ENCODE results near the gene LRRC36.

Gene LRRC36

DNA sequence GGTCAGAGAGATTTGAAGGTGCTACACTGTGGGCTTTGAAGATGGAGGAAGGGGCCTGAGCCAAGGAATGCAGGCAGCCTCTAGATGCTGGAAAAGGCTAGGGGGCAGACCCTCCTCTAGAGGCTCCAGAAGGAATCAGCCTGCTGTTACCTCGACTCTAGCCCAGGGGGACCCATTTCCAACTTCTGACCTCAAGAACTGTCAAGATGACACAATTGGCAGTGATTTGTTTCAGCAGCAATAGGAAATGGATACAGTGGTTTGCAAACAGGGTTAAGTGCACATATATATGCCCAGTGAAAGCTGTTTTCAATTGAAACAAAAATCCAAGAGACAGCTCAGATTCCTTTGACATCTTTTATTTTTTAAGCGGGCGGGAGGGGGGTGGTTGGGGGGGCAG lies 93.3 kb downstream of the LRRC36 start:
- Histone ChIP-seq H4K91ac (ENCODE audit: low read depth, low read length, poor library complexity) (no peak overlapping the region), H3K79me1 (ENCODE audit: low read depth, low read length) (no peaks in the 10 kb centered on the region), H3K4me1 (ENCODE audit: control insufficient read depth in 2 of 2, insufficient read depth in 1 of 2, low read depth in 1 of 2, low read length in 2 of 2) (peaks cover 15 to 20% of the 10 kb centered on the region in 2 donors), H2BK12ac (ENCODE audit: low read length) (no peak overlapping the region), H3K36me3 (replicated peaks in 1 of 2; ENCODE audit: control insufficient read depth in 2 of 2, insufficient read depth in 2 of 2, low read length in 2 of 2) (no peaks in the 10 kb centered on the region), H3K4me3 (ENCODE audit: low read length in 2 of 2) (no peak overlapping the region), H2BK15ac (ENCODE audit: low read length) (no peak overlapping the region), H3K9me3 (replicated peaks in 1 of 2; ENCODE audit: control insufficient read depth in 2 of 2, insufficient read depth in 1 of 2, low read depth in 1 of 2, low read length in 2 of 2) (no peaks in the 10 kb centered on the region), H2AFZ (ENCODE audit: low read length) (no peak overlapping the region), H2BK120ac (ENCODE audit: low read depth, low read length) (no peak overlapping the region), H2AK5ac (ENCODE audit: low read depth, low read length) (no peak overlapping the region), H4K8ac (ENCODE audit: low read depth, low read length) (no peak overlapping the region), H3K27ac (replicated peaks; ENCODE audit: low read length) (no peak overlapping the region), H3K14ac (ENCODE audit: low read length) (no peak overlapping the region), H3K4me2 (ENCODE audit: insufficient read depth, low read length, poor library complexity, severe bottlenecking) (no peak overlapping the region), H2BK5ac (ENCODE audit: low read length) (no peak overlapping the region), H3K23ac (ENCODE audit: low read depth, low read length, poor library complexity) (no peak overlapping the region), H3K18ac (ENCODE audit: low read length) (no peak overlapping the region), H3K27me3 (ENCODE audit: control insufficient read depth in 3 of 3, insufficient read depth in 3 of 3, low read depth in 1 of 3, low read length in 3 of 3) (no peaks in the 10 kb centered on the region), H3K9ac (ENCODE audit: low read depth, low read length, poor library complexity) (no peak overlapping the region), H3K4ac (ENCODE audit: low read length) (no peak overlapping the region)
- no CpG with 5 or more reads among the region's 3 CpGs for WGBS, 2 donors (ENCODE audit: extremely low coverage in 2 of 2, insufficient read length in 2 of 2, insufficient replicate concordance in 1 of 2)
- no peak for DNase-seq (ENCODE audit: low spot score)

DNA sequence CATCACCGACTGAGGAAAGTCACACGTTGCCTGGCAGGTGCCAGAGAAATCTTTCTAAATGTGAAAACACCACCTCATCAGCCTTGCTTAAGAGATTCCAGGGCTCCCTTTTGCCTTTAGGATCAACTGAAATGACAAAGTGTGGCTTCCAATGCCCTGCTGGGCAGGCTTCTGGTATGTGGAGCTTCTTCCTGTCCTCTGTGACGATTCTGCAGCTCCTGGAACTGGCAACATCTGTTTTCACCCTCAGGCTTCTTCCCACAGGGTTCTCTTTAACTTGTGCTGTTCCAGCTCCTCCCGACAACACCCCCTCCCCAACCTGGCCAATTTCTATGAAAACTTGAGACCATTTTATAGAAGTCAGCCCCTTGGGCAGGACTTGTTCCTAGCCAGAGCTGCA lies 94.4 kb downstream of the LRRC36 start:
- no peak overlapping the region for H3K27ac ChIP-seq (replicated peaks; ENCODE audit: low read length)
- no peak overlapping the region for H3K23ac ChIP-seq (ENCODE audit: low read depth, low read length, poor library complexity)
- no peak overlapping the region for H4K91ac ChIP-seq (ENCODE audit: low read depth, low read length, poor library complexity)
- no peak overlapping the region for H2BK5ac ChIP-seq (ENCODE audit: low read length)
- no peak overlapping the region for H3K4me3 ChIP-seq (ENCODE audit: low read length in 2 of 2)
- H3K4me2 ChIP-seq (ENCODE audit: insufficient read depth, low read length, poor library complexity, severe bottlenecking), result no peak overlapping the region
- H4K8ac ChIP-seq (ENCODE audit: low read depth, low read length), result no peak overlapping the region
- no peaks in the 10 kb centered on the region for H3K9me3 ChIP-seq (replicated peaks in 1 of 2; ENCODE audit: control insufficient read depth in 2 of 2, insufficient read depth in 1 of 2, low read depth in 1 of 2, low read length in 2 of 2)
- H2AFZ ChIP-seq (ENCODE audit: low read length), result no peak overlapping the region
- no peaks in the 10 kb centered on the region for H3K27me3 ChIP-seq (ENCODE audit: control insufficient read depth in 3 of 3, insufficient read depth in 3 of 3, low read depth in 1 of 3, low read length in 3 of 3)
- no CpG with 5 or more reads among the region's 4 CpGs for WGBS, 2 donors (ENCODE audit: extremely low coverage in 2 of 2, insufficient read length in 2 of 2, insufficient replicate concordance in 1 of 2)
- H3K79me1 ChIP-seq (ENCODE audit: low read depth, low read length), result no peaks in the 10 kb centered on the region
- H2AK5ac ChIP-seq (ENCODE audit: low read depth, low read length), result no peak overlapping the region
- no peak overlapping the region for H3K4ac ChIP-seq (ENCODE audit: low read length)
- DNase-seq (ENCODE audit: low spot score), result no peak
- H3K36me3 ChIP-seq (replicated peaks in 1 of 2; ENCODE audit: control insufficient read depth in 2 of 2, insufficient read depth in 2 of 2, low read length in 2 of 2), result no peaks in the 10 kb centered on the region
- H3K14ac ChIP-seq (ENCODE audit: low read length), result no peak overlapping the region
- H2BK120ac ChIP-seq (ENCODE audit: low read depth, low read length), result no peak overlapping the region
- no peak overlapping the region for H2BK15ac ChIP-seq (ENCODE audit: low read length)
- H3K9ac ChIP-seq (ENCODE audit: low read depth, low read length, poor library complexity), result no peak overlapping the region
- H2BK12ac ChIP-seq (ENCODE audit: low read length), result no peak overlapping the region
- H3K4me1 ChIP-seq (ENCODE audit: control insufficient read depth in 2 of 2, insufficient read depth in 1 of 2, low read depth in 1 of 2, low read length in 2 of 2), result peaks cover 16% of the 10 kb centered on the region in 2 donors
- no peak overlapping the region for H3K18ac ChIP-seq (ENCODE audit: low read length)

DNA sequence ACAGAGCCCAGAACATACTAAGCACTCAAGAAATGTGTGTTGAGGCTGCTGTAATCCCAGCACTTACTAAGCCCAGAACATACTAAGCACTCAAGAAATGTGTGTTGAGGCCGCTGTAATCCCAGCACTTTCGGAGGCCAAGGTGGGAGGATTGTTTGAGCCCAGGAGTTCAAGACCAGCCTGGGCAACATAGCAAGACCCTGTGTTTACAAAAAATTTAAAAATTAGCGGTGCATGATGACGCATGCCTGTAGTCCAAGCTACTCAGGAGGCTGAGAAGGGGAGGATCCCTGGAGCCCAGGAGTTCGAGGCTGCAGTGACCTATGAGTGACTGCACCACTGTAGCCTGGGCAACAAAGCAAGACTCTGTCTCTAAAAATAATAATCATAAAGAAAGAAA lies 96.4 kb downstream of the LRRC36 start:
- Histone ChIP-seq H3K27ac (replicated peaks; ENCODE audit: low read length) (no peak overlapping the region), H3K14ac (ENCODE audit: low read length) (no peak overlapping the region)
- no peak for DNase-seq (ENCODE audit: low spot score)

DNA sequence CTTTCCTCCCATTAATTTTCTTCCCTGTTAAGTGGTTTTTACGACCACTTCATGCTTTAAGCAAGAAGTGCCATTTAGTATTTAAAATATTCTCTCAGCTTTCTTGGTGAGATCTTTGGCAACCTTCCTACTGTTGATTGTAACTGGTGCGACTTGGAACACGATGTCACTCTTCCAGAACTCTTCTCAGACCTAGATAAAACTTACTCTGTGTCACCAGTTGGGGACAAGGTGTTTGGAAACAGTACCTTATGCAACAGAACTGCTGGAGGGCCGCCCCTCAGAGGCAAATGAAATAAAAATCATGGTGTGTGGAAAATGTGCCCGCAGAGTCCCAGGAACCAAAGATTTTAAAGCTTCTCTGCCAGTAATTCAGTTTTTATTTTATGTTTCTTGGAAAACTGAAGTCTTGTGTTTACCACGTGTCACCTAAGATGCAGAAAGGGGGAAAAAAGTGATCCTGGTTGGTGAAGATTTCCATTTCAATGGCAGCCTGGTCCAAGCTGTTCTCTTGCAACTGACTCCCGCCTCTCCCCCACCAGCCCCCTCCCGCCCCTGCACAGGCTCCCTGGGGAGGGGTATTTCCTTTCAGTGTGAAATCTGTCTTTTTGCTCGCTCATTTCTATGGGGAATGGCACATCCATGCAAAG lies 97.1 kb downstream of the LRRC36 start:
- Histone ChIP-seq H3K79me1 (ENCODE audit: low read depth, low read length) (no peaks in the 10 kb centered on the region), H3K27ac (replicated peaks; ENCODE audit: low read length) (no peak overlapping the region), H3K23ac (ENCODE audit: low read depth, low read length, poor library complexity) (no peak overlapping the region), H4K91ac (ENCODE audit: low read depth, low read length, poor library complexity) (no peak overlapping the region), H2BK120ac (ENCODE audit: low read depth, low read length) (no peak overlapping the region), H2BK12ac (ENCODE audit: low read length) (no peak overlapping the region), H2AFZ (ENCODE audit: low read length) (peak overlapping the region; percentile 73), H3K18ac (ENCODE audit: low read length) (no peak overlapping the region), H2BK15ac (ENCODE audit: low read length) (no peak overlapping the region), H2BK5ac (ENCODE audit: low read length) (no peak overlapping the region), H3K9ac (ENCODE audit: low read depth, low read length, poor library complexity) (no peak overlapping the region), H3K36me3 (replicated peaks in 1 of 2; ENCODE audit: control insufficient read depth in 2 of 2, insufficient read depth in 2 of 2, low read length in 2 of 2) (no peaks in the 10 kb centered on the region), H3K27me3 (ENCODE audit: control insufficient read depth in 3 of 3, insufficient read depth in 3 of 3, low read depth in 1 of 3, low read length in 3 of 3) (peaks cover 0 to 9% (median 6%) of the 10 kb centered on the region in 3 experiments), H2AK5ac (ENCODE audit: low read depth, low read length) (no peak overlapping the region), H3K14ac (ENCODE audit: low read length) (no peak overlapping the region), H3K4me3 (ENCODE audit: low read length in 2 of 2) (no peak overlapping the region), H3K9me3 (replicated peaks in 1 of 2; ENCODE audit: control insufficient read depth in 2 of 2, insufficient read depth in 1 of 2, low read depth in 1 of 2, low read length in 2 of 2) (no peaks in the 10 kb centered on the region), H4K8ac (ENCODE audit: low read depth, low read length) (no peak overlapping the region), H3K4ac (ENCODE audit: low read length) (no peak overlapping the region), H3K4me2 (ENCODE audit: insufficient read depth, low read length, poor library complexity, severe bottlenecking) (no peak overlapping the region), H3K4me1 (ENCODE audit: control insufficient read depth in 2 of 2, insufficient read depth in 1 of 2, low read depth in 1 of 2, low read length in 2 of 2) (peaks cover 16 to 19% of the 10 kb centered on the region in 2 donors)
- no peak for DNase-seq (ENCODE audit: low spot score)
- no CpG with 5 or more reads among the region's 9 CpGs for WGBS, 2 donors (ENCODE audit: extremely low coverage in 2 of 2, insufficient read length in 2 of 2, insufficient replicate concordance in 1 of 2)

More for the DNA sequence above, 96.4 kb downstream of the LRRC36 start:
- Histone ChIP-seq H4K8ac (ENCODE audit: low read depth, low read length) (no peak overlapping the region), H3K9ac (ENCODE audit: low read depth, low read length, poor library complexity) (no peak overlapping the region), H2BK5ac (ENCODE audit: low read length) (no peak overlapping the region), H2BK15ac (ENCODE audit: low read length) (no peak overlapping the region), H3K18ac (ENCODE audit: low read length) (no peak overlapping the region), H3K4ac (ENCODE audit: low read length) (no peak overlapping the region), H3K79me1 (ENCODE audit: low read depth, low read length) (no peaks in the 10 kb centered on the region), H2AK5ac (ENCODE audit: low read depth, low read length) (no peak overlapping the region), H2BK12ac (ENCODE audit: low read length) (no peak overlapping the region), H3K36me3 (replicated peaks in 1 of 2; ENCODE audit: control insufficient read depth in 2 of 2, insufficient read depth in 2 of 2, low read length in 2 of 2) (no peaks in the 10 kb centered on the region), H2AFZ (ENCODE audit: low read length) (peak overlapping the region; percentile 28), H3K9me3 (replicated peaks in 1 of 2; ENCODE audit: control insufficient read depth in 2 of 2, insufficient read depth in 1 of 2, low read depth in 1 of 2, low read length in 2 of 2) (no peaks in the 10 kb centered on the region), H3K27me3 (ENCODE audit: control insufficient read depth in 3 of 3, insufficient read depth in 3 of 3, low read depth in 1 of 3, low read length in 3 of 3) (peaks cover 0 to 4% (median 0%) of the 10 kb centered on the region in 3 experiments), H3K4me3 (ENCODE audit: low read length in 2 of 2) (no peak overlapping the region), H3K4me2 (ENCODE audit: insufficient read depth, low read length, poor library complexity, severe bottlenecking) (no peak overlapping the region), H3K4me1 (ENCODE audit: control insufficient read depth in 2 of 2, insufficient read depth in 1 of 2, low read depth in 1 of 2, low read length in 2 of 2) (peaks cover 16% of the 10 kb centered on the region in 2 donors), H3K23ac (ENCODE audit: low read depth, low read length, poor library complexity) (no peak overlapping the region), H4K91ac (ENCODE audit: low read depth, low read length, poor library complexity) (no peak overlapping the region), H2BK120ac (ENCODE audit: low read depth, low read length) (no peak overlapping the region)
- no CpG with 5 or more reads among the region's 5 CpGs for WGBS, 2 donors (ENCODE audit: extremely low coverage in 2 of 2, insufficient read length in 2 of 2, insufficient replicate concordance in 1 of 2)

Data from neuronal stem cell (in vitro differentiated cells).